WERI-Rb-1 (cell line): ENCODE results near the gene ALG2.

Source experiments
- DNase-seq: peaks from one replicate; pipeline ENCODE4 v3.0.0-alpha.2; 2020
- H3K27ac ChIP-seq: fragments of 250-450 bp; sonication (Bioruptor Pico); 2 replicates; pipeline ENCODE4 v1.5.1; 2020; ENCODE audit warnings: mild to moderate bottlenecking, moderate library complexity
- H3K27me3 ChIP-seq: fragments of 250-450 bp; sonication (Bioruptor Pico); 2 replicates; pipeline ENCODE4 v1.5.1; 2021; ENCODE audit warnings: mild to moderate bottlenecking, low read depth, moderate library complexity; ENCODE audit not compliant: insufficient read depth, severe bottlenecking
- H3K36me3 ChIP-seq: fragments of 250-450 bp; sonication (Bioruptor Pico); 2 replicates; pipeline ENCODE4 v1.5.1; 2020; ENCODE audit warnings: mild to moderate bottlenecking, moderate library complexity
- H3K4me3 ChIP-seq: 2 replicates; pipeline ENCODE4 v1.5.1; 2011; ENCODE audit warnings: low read depth, mild to moderate bottlenecking, control low read depth, low read length
- H3K9me3 ChIP-seq: fragments of 250-450 bp; sonication (Bioruptor Pico); 2 replicates; pipeline ENCODE4 v1.5.1; 2021; ENCODE audit warnings: mild to moderate bottlenecking, moderate library complexity; ENCODE audit not compliant: severe bottlenecking
- CTCF ChIP-seq: IDR thresholded peaks from 2 replicates; pipeline ENCODE4 v1.5.1; 2011; ENCODE audit warnings: low read depth, mild to moderate bottlenecking, control low read depth, inconsistent platforms, low read length

Gene ALG2

GRCh38 chr9:99235926-99236634 lies 14.3 kb upstream of the ALG2 start:
- no peak overlapping the region for H3K27ac ChIP-seq
- no peak overlapping the region for H3K4me3 ChIP-seq
- peaks cover 23% of the 10 kb centered on the region for H3K36me3 ChIP-seq
- DNase-seq, result no peak
- H3K9me3 ChIP-seq, result no peaks in the 10 kb centered on the region
- H3K27me3 ChIP-seq, result no peaks in the 10 kb centered on the region
- no peak for TF ChIP-seq CTCF

- H3K9me3 ChIP-seq, result no peaks in the 10 kb centered on the region
- no peak overlapping the region for H3K27ac ChIP-seq
- no peak overlapping the region for H3K4me3 ChIP-seq
- no peak for DNase-seq
- no peak for TF ChIP-seq CTCF
- no peaks in the 10 kb centered on the region for H3K27me3 ChIP-seq
- H3K36me3 ChIP-seq, result peaks cover 31% of the 10 kb centered on the region
Observed at GRCh38 chr9:99235069-99235468, 13.3 kb upstream of the ALG2 start.

- H3K27me3 ChIP-seq, result no peaks in the 10 kb centered on the region
- no peak for TF ChIP-seq CTCF
- peaks cover 36% of the 10 kb centered on the region for H3K36me3 ChIP-seq
- no peaks in the 10 kb centered on the region for H3K9me3 ChIP-seq
- no peak overlapping the region for H3K4me3 ChIP-seq
- no peak overlapping the region for H3K27ac ChIP-seq
- no peak for DNase-seq
Observed at GRCh38 chr9:99234618-99235017, 12.9 kb upstream of the ALG2 start.

GRCh38 chr9:99231711-99232110 lies 10.0 kb upstream of the ALG2 start:
- Histone ChIP-seq H3K27ac (no peak overlapping the region), H3K4me3 (no peak overlapping the region), H3K36me3 (peaks cover 57% of the 10 kb centered on the region), H3K9me3 (no peaks in the 10 kb centered on the region), H3K27me3 (no peaks in the 10 kb centered on the region)
- DNase-seq, result peak; percentile 48
- TF ChIP-seq CTCF, result peak; percentile 76

GRCh38 chr9:99230206-99230605 lies 8.5 kb upstream of the ALG2 start:
- no peak overlapping the region for H3K27ac ChIP-seq
- no peaks in the 10 kb centered on the region for H3K9me3 ChIP-seq
- no peak for DNase-seq
- TF ChIP-seq CTCF, result no peak
- H3K36me3 ChIP-seq, result peaks cover 68% of the 10 kb centered on the region
- no peaks in the 10 kb centered on the region for H3K27me3 ChIP-seq
- no peak overlapping the region for H3K4me3 ChIP-seq

- DNase-seq, result no peak
- Histone ChIP-seq H3K4me3 (no peak overlapping the region), H3K27ac (no peak overlapping the region), H3K9me3 (no peaks in the 10 kb centered on the region), H3K27me3 (no peaks in the 10 kb centered on the region), H3K36me3 (peaks cover 72% of the 10 kb centered on the region)
- no peak for TF ChIP-seq CTCF
Observed at GRCh38 chr9:99226054-99226453, 4.3 kb upstream of the ALG2 start.
